ENCODE measurements around the gene CAMTA1. TPM values are rescaled to one million over a fixed set of nuclear protein-coding genes. Genes with fewer than 3 reads are reported as not detected.

The CAMTA1 gene
- total RNA-seq, 6 donors from 2014 or later, result 38.8 to 74.0 (median 46.1) TPM

DNA sequence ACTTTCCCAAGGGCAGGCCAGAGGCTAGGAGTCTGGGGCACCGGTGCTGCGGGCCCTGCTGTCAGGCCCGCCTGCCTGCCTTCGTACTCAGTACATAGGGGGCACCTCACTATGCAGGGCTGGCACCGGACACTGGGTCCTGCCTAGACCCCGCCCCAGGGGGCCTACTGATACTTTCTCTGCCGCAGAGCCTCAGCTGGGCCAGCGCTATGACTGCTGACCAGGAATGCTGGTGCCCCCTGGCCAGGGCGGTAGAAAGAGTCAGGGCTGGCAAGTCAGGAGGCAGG is 857.1 kb downstream of the CAMTA1 start:
- no peak for TF ChIP-seq POLR2A (IDR thresholded peaks at IDR 0.05)
- TF ChIP-seq, protein P1, sequence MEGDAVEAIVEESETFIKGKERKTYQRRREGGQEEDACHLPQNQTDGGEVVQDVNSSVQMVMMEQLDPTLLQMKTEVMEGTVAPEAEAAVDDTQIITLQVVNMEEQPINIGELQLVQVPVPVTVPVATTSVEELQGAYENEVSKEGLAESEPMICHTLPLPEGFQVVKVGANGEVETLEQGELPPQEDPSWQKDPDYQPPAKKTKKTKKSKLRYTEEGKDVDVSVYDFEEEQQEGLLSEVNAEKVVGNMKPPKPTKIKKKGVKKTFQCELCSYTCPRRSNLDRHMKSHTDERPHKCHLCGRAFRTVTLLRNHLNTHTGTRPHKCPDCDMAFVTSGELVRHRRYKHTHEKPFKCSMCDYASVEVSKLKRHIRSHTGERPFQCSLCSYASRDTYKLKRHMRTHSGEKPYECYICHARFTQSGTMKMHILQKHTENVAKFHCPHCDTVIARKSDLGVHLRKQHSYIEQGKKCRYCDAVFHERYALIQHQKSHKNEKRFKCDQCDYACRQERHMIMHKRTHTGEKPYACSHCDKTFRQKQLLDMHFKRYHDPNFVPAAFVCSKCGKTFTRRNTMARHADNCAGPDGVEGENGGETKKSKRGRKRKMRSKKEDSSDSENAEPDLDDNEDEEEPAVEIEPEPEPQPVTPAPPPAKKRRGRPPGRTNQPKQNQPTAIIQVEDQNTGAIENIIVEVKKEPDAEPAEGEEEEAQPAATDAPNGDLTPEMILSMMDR (IDR thresholded peaks at IDR 0.05), result no peak
- TF ChIP-seq POLR2AphosphoS5 (IDR thresholded peaks at IDR 0.05), result no peak
- TF ChIP-seq EP300 (IDR thresholded peaks at IDR 0.05), result no peak
- H3K36me3 ChIP-seq, result no peaks in the 10 kb centered on the region
- 81% methylated on average over 9 of the region's 9 CpGs; no CpG with 5 or more reads in 1 of the 2 donors for WGBS, 2 donors
- no peaks in the 10 kb centered on the region for H3K9me3 ChIP-seq
- no peak overlapping the region for H3K4me3 ChIP-seq
- no peak overlapping the region for H3K27ac ChIP-seq
- H3K4me1 ChIP-seq, result peaks cover 12 to 31% (median 19%) of the 10 kb centered on the region in 4 donors
- ATAC-seq (ENCODE audit: low FRiP score in 2 of 2), result no peak
- DNase-seq, result no peak
- no peaks in the 10 kb centered on the region for H3K27me3 ChIP-seq

DNA sequence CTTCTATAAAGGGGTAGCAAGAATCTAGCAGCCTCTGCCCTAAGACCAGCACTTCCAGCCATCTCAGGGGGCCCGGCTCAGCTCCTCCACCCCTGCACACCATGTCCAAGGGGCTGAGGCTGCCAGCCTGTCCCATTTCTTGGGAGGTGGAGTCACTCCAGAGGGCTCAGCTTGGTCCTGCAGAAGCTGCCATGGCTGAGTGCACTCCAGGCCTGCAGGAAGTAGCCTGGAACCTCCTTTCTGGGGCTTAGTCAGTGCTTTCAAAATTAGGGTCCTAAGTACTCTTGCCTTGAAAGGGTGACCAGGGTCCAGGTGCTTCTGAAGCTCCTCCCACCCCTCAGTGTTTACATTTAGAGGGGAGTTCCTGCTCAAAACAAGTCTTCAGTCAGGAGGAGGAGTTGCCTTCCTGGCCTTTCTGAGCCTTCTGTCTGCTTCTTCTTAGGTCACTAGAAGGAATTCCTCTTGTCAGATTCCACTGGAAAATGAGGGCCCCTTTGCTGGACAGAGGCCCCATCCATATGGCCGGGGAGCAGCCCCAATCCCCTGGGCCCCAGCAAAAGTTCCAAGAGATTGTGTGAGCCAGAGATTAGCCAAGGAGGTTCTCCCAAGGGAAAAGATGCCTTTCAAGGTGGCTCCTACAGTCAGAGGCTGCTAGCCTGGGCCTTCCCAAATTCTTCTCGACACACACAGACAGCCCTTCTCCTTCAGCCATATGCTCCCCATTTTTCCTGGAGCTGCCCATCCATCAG is 857.7 kb downstream of the CAMTA1 start:
- TF ChIP-seq POLR2AphosphoS5 (IDR thresholded peaks at IDR 0.05), result no peak
- TF ChIP-seq, protein P1 (IDR thresholded peaks at IDR 0.05), result no peak
- TF ChIP-seq POLR2A (IDR thresholded peaks at IDR 0.05), result no peak
- TF ChIP-seq EP300 (IDR thresholded peaks at IDR 0.05), result no peak
- no peak for DNase-seq
- no peak for ATAC-seq (ENCODE audit: low FRiP score in 2 of 2)
- WGBS, 2 donors, result 64 to 82% methylated on average over 2 to 3 of the region's 3 CpGs
- Histone ChIP-seq H3K27ac (no peak overlapping the region), H3K4me3 (no peak overlapping the region), H3K27me3 (no peaks in the 10 kb centered on the region), H3K4me1 (peaks cover 15 to 34% (median 22%) of the 10 kb centered on the region in 4 donors), H3K36me3 (no peaks in the 10 kb centered on the region), H3K9me3 (no peaks in the 10 kb centered on the region)

DNA sequence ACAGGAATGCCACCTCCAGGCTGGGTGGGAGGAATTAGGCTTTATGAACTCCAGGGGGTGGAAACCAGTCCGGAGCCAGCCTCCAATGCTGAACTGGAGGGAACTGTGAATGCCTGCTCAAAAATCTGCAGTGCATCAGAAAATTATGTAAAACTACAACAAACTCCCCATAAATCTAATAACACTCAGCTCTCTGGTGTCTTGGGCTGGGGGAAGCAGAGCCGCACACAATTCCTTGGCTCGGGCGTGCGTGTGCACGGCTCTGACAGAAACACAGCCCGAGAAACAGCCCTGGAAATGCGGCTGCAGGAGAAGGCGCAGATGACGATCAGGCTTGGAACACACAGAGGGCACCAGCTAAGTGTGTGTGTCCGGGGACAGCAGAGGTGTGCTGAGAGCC is 858.3 kb downstream of the CAMTA1 start:
- H3K27me3 ChIP-seq, result no peaks in the 10 kb centered on the region
- no peak for DNase-seq
- ATAC-seq (ENCODE audit: low FRiP score in 2 of 2), result no peak
- no peak overlapping the region for H3K4me3 ChIP-seq
- H3K36me3 ChIP-seq, result no peaks in the 10 kb centered on the region
- H3K27ac ChIP-seq, result no peak overlapping the region
- WGBS, 2 donors, result 86 to 87% methylated on average over 11 of the region's 11 CpGs
- peak in 1 of 2 donors; percentile 14 for TF ChIP-seq POLR2AphosphoS5 (IDR thresholded peaks at IDR 0.05)
- no peak for TF ChIP-seq EP300 (IDR thresholded peaks at IDR 0.05)
- H3K9me3 ChIP-seq, result no peaks in the 10 kb centered on the region
- H3K4me1 ChIP-seq, result peaks cover 18 to 34% (median 25%) of the 10 kb centered on the region in 4 donors

DNA sequence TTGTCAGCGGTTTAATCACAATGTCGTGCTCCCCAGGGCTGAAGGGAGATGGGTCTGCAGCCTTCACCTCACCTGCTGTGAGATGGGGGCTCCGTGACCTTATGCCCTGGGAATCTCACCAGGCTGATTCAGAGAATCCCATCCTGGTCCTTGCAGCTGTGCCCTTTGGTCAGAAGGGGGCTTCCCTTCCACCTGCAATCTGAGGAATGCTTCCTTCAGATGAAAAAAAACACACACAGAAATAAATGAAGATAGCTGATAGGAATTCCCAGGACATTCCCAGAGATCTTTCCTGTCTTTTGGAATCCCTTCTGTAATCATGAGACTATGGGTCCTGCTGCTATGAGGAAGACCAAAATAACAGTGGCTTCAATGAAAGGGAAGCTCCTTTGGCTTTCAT is 858.8 kb downstream of the CAMTA1 start:
- H3K27me3 ChIP-seq, result no peaks in the 10 kb centered on the region
- no peak overlapping the region for H3K27ac ChIP-seq
- no peaks in the 10 kb centered on the region for H3K9me3 ChIP-seq
- ATAC-seq (ENCODE audit: low FRiP score in 2 of 2), result no peak
- no peak for DNase-seq
- no peaks in the 10 kb centered on the region for H3K36me3 ChIP-seq
- TF ChIP-seq, protein P1 (IDR thresholded peaks at IDR 0.05), result no peak
- TF ChIP-seq EP300 (IDR thresholded peaks at IDR 0.05) (no peak), POLR2AphosphoS5 (IDR thresholded peaks at IDR 0.05) (no peak), POLR2A (IDR thresholded peaks at IDR 0.05) (no peak)
- H3K4me3 ChIP-seq, result no peak overlapping the region
- peaks cover 21 to 37% (median 31%) of the 10 kb centered on the region in 4 donors for H3K4me1 ChIP-seq
- 76 to 90% methylated on average over 3 of the region's 3 CpGs for WGBS, 2 donors

DNA sequence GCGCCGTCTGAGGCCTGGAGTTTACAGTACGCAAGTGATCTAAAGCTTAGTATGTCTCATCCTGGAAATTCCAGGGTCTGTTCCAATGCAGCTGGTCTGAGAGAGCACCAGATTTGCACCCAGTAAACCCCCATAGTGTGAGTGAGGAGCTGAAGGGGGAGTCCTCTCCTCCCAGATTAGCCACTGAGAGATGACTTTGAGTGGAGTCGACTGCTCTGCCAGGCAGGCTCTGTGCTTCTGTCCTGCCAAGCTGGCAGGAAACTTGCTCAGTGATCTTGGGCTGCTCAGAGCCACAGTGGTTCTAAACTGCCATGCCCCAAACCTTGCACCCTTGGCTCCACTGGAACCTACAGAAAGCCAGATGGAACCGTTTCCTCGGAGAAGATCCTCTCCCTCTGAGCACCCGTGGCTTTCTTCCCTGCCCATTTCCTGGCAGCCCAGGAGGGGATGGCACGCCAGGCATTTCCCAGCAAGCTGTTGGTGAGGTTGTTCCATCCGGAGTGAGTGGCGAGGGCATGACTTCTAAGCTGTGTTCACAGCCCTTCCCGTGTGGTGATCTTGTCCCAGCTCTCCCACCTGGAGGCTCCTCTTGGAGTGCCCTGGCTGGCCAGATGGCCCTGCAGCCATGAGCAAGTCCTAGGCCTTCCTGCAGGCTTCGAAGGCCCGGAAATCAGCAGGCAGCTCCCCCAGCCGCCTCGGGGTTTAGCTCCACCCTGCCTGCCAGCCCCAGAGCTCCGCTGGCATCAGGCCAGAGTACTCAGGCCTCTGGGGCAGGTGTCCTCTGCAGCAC is 859.9 kb downstream of the CAMTA1 start:
- DNase-seq (peak in 1 of 2 donors; percentile 86), ATAC-seq (ENCODE audit: low FRiP score in 2 of 2) (no peak)
- Histone ChIP-seq H3K4me3 (no peak overlapping the region), H3K27me3 (no peaks in the 10 kb centered on the region), H3K9me3 (no peaks in the 10 kb centered on the region), H3K36me3 (no peaks in the 10 kb centered on the region), H3K4me1 (peaks cover 26 to 46% (median 36%) of the 10 kb centered on the region in 4 donors), H3K27ac (peak overlapping the region in 1 of 4 donors; percentile 21)
- WGBS, 2 donors, result 46 to 53% methylated on average over 12 to 16 of the region's 16 CpGs
- TF ChIP-seq, protein P1 (IDR thresholded peaks at IDR 0.05), result no peak
- TF ChIP-seq POLR2A (IDR thresholded peaks at IDR 0.05), result no peak
- no peak for TF ChIP-seq EP300 (IDR thresholded peaks at IDR 0.05)
- TF ChIP-seq POLR2AphosphoS5 (IDR thresholded peaks at IDR 0.05), result no peak

Measured in upper lobe of left lung (tissue), 6 donors.